ENCODE measurements around the gene NDUFS5.

DNA sequence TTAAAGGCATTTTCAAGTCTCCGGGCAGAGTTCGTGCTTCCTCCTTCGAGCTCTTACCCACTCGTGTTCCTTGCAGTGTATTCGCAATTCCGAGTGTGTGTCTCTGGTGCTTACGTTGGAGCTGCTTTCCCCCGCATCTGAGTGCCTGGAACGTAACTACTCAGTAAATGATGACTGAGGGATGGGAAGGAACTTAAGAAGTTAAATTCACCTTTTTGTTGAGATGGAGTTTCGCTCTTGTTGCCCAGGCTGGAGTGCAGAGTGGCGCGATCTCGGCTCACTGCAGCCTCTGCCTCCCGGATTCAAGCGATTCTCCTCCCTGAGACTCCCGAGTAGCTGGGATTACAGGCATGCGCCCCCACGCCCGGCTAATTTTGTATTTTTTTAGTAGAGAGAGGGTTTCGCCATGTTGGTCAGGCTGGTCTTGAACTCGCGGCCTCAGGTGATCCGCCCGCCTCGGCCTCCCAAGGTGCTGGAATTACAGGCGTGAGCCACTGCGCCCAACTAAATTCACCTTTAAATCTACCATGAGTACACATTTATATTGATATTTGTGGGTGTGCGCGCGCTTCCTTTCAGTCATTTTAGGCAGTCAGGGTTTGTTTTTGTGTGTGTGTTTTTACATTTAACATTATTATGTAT, 837 bp downstream of the NDUFS5 start:
- no peak for TF ChIP-seq POLR2A (IDR thresholded peaks at IDR 0.05)
- TF ChIP-seq, protein P1, sequence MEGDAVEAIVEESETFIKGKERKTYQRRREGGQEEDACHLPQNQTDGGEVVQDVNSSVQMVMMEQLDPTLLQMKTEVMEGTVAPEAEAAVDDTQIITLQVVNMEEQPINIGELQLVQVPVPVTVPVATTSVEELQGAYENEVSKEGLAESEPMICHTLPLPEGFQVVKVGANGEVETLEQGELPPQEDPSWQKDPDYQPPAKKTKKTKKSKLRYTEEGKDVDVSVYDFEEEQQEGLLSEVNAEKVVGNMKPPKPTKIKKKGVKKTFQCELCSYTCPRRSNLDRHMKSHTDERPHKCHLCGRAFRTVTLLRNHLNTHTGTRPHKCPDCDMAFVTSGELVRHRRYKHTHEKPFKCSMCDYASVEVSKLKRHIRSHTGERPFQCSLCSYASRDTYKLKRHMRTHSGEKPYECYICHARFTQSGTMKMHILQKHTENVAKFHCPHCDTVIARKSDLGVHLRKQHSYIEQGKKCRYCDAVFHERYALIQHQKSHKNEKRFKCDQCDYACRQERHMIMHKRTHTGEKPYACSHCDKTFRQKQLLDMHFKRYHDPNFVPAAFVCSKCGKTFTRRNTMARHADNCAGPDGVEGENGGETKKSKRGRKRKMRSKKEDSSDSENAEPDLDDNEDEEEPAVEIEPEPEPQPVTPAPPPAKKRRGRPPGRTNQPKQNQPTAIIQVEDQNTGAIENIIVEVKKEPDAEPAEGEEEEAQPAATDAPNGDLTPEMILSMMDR (IDR thresholded peaks at IDR 0.05) = no peak
